Panc1 (cell line): Measurements from ENCODE around the gene INHA.

Experiments
- CTCF ChIP-seq: fragments of 450-650 bp; IDR thresholded peaks from 2 replicates; pipeline ENCODE4 v1.5.1; 2017; ENCODE audit warnings: mild to moderate bottlenecking
- POLR2AphosphoS5 ChIP-seq: IDR thresholded peaks from 2 replicates; pipeline ENCODE4 v1.6.1; 2012; ENCODE audit warnings: mild to moderate bottlenecking, low read depth, low read length, moderate library complexity
- REST ChIP-seq, 2 experiments: IDR thresholded peaks; 2 replicates each; pipeline ENCODE4 v1.6.1; 2011 to 2012; ENCODE audit warnings: low read depth in 2 of 2, control low read depth in 1 of 2, low read length in 1 of 2, mild to moderate bottlenecking in 1 of 2, moderate library complexity in 1 of 2; ENCODE audit not compliant: insufficient read depth in 1 of 2

- TF ChIP-seq CTCF (no peak), POLR2AphosphoS5 (no peak), REST (IDR thresholded peaks at IDR 0.05; ENCODE audit: insufficient read depth in 1 of 2, low read depth in 2 of 2, low read length in 1 of 2) (no peak)
Measured at GRCh38 chr2:219552382-219553167, 19.5 kb upstream of the INHA start.
